Inflammatory macrophage treated with lipopolysaccharide for 1 hour (primary cell): ENCODE data around the gene ACOT7.
"Not testable (repeated sequence)": the region's sequence is repeated elsewhere in the genome, so short reads cannot be mapped to it uniquely, and the experiment has no call there.

ENCODE experiments used
- DNase-seq, 2 donors: peaks; one replicate each; pipeline ENCODE4 v3.0.0-alpha.2; 2020 to 2022

ACOT7 gene

DNA sequence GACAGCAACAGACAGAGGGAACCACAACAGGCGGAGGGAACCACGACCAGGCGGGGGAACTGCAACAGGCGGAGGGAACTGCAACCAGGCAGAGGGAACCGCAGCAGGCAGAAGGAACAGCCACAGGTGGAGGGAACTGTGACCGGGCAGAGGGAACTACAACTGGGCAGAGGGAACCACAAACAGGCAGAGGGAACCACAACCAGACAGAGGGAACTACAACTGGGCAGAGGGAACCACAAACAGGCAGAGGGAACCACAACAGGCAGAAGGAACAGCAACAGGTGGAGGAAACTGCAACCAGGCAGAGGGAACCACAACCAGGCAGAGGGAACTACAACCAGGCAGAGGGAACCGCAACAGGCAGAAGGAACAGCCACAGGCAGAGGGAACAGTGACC lies 85.9 kb downstream of the ACOT7 start:
- not testable (repeated sequence) for DNase-seq

DNA sequence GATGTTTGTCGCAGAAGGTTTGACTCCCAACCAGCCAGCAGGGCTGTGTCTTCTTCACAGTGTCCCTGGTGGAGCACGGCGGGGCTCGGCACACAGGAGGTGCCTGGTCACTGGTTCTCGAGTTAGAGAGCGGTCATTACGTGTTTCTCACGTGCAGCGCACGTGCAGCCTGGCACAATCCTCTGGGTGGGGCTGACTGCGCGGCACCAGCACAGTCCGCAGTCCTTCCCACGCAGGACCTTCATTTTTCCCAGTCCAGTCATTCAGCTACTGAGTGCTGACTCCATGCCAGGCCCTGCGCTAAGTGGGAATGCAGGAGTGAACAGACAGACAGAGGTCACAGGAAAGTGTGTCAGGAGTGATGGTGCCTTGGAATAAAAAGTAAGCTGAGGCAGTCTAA lies 86.5 kb downstream of the ACOT7 start:
- no peak for DNase-seq

DNA sequence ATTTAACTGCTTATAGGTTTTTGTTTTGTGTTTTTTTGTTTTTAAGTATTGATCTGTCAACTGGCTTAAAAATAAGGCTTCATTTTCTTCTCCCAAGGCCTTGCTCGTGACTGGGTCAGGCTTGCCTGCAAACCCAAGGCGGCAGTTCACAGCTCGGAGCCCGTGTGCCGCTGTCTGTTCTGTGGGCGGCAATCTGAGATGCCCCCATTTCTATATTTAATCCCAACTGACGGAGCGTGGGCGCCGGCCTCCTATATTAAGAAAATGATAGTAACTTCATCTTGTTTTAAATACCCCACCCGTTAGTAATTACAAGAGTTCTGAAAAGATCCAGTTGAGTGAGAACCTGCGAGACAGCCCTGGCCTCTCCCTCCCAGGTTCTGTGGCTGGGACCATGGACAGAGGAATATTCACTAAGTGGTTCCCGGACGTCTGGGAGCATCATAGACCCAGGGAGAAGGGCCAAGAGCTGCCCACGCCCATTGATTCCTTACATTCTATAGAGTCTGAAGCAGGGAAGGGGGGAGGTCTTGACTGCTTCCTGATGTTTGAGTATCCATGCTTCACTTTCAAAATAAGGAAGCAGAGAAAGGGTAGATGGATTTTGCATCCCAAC lies 90.1 kb downstream of the ACOT7 start:
- DNase-seq, result no peak

DNA sequence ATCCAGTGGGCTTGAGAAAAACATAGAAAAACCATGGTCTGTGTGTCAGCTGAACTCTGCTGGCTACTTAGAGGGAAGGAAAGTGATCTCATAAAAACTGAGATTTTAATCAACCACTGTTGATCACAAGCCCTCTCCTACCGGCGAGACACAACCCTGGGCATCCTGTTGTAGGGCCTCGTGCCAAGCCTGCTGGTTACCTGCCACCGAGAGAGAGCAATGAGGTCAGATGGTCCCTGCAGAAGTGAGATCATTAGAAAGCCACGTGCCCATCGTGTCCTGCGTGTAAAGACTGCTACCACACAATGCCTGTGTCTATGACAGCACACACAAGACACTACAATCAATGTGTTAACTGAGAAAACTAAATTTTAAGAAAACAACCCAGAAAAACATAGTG lies 91.0 kb downstream of the ACOT7 start:
- no peak for DNase-seq

DNA sequence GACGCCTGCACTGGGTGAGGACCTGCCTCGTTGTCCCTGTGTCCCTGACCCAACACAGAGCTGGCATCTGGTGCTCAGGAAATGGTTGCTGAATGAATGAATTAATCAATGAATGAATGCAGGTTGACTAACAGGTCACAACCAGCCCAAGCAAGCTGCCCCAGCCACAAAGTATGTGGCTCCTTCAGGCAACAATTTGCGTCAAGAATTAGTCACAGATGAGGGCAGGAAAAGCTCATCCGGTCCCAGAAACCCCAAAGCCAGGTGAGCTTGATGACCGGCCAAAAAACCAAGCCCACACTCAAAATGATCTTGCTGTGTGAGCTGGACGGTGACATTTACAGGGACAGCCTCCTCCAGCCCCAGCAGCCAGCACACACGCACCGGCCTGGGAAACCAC lies 92.0 kb downstream of the ACOT7 start:
- DNase-seq, result no peak

DNA sequence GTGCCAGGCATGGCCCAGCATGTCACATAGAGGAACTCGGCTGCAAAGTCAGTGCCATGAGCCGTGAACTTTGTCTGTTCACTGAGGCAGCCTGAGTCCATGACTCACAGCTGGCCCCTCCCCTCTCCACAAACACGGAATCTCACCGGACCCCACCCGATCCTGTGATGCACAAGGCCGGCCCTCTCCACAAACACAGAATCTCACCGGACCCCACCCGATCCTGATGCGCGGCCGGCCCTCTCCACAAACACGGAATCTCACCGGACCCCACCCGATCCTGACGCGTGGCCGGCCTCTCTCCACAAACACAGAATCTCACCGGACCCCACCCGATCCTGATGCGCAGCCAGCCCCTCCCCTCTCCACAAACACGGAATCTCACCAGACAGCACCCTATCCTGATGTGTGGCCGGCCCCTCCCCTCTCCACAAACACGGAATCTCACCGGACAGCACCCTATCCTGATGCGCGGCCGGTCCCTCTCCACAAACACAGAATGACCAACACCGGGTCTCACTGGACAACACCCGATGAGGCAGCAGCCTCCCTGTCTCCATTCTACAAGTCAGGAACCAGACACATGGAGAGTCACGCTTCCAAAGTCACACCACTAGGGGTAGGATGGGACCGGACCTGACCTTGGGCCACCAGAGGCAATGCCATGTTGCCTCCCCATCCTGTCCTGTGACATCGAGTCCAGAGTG lies 93.1 kb downstream of the ACOT7 start:
- DNase-seq, result no peak

DNA sequence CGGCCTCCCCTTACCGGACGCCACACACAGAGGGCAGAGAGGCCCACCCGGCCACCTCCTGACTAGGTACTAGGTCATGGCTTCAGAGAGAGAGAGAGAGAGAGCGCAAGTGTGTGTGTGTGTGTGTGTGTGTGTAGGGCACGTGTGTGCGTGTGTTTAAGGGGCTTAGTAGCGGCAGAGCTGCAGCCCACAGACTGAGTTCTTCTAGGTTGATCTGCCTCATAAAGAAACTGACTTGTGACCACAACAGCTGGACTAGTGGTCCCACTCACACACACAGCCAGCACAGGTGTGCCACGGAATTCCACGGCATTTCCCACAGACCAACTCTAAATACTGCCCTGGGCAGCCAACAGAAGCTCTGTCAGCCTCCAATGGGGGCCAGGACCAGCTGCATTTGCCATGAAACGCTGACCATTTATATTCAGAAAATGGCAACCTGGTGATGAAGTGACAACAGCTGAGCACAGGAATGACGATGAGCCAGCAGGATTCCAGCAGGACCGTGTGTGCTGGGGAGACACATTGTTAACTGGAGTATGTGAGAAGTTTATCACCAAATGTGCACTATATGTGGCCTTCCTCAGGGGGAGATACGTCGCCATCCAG lies 93.9 kb downstream of the ACOT7 start:
- DNase-seq, result no peak

DNA sequence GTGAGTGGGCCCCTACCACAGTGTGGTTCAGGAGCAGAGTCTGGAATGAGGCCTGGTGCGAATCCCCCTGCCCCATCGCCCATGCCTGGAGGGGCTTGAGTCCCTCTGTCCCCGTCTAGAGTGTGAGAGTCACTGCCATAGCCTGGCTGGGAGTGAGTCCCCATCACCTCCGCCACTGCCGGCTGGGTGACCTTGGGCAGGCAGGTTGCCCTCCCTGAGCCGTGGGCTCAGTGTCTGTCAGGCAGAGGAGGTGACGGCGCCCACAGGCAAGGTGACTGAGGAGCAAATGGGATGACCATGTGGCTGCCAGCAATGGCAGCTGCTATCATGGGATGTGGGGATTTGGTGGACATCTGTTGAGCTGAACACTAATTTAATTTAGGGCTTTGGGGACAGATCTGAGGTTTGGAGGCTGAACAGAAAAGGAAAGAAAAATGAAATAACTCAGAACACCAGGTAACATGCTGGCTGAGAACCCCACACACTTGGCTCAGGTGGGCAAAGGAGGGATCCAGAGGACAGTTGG lies 94.6 kb downstream of the ACOT7 start:
- DNase-seq, result no peak

DNA sequence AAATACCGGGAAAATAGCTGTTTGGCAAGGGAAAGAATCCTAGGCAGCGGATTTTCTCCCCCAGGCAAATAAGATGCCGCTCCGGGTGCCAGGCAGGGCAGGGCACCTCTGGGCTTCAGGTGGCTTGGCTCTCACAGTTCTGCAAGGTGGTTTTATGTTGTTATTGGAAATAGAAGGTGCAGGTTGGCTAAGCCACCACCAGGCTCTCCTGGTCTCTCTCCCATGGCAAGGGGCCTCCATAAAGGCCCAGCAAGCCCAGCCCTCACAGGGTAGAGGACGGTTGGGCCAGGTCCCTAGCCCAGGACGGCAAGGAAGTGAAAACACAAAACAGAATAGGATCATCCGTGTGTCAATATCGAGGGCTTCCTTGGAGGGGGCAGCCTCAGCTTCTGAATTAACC lies 95.0 kb downstream of the ACOT7 start:
- no peak for DNase-seq

DNA sequence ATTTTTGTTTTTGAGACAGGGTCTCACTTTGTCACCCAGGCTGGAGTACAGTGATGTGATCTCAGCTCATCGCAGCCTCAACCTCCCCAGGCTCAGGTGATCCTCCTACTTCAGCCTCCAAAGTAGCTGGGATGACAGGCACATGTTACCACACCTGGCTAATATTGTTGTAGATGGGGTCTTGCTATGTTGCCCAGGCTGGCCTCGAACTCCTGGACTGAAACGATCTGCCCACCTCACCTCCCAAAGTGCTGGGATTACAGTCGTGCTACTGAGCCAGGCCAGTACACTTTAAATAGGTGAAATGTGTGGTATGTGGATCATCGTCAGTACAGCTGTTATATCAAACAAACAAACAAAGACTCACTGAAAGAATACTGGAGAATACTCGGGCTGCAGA lies 97.7 kb downstream of the ACOT7 start:
- no peak for DNase-seq

DNA sequence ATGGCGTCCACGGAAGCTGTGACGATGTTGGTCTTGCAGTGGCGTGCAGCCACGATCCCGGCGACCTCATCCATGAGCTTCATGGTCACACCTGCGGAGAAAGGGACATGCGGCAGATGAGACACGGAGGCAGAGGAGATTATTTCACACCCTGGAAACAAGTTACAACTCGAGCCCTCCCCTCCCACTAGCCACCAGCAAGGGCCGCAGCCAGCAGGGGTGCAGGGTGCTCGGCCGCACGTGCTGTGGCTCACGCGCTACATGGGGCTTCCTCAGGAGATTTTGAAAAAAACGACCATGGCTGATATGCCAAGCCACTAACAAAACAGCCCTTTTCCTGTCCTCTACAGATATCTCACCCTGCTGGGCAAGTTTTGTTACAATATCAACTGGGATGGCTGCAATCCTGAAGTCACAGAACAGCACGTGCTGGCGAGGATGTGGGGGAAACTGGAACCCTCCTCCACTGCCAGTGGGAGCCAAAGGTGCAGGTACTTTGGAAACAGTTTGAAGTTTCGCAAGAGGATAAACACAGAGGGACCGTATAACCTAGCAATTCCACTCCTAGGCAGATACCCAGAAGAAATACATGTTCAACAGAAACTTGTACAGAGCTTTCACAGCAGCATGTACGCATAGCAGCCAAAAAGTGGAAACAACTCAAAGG lies 98.5 kb downstream of the ACOT7 start:
- no peak for DNase-seq

DNA sequence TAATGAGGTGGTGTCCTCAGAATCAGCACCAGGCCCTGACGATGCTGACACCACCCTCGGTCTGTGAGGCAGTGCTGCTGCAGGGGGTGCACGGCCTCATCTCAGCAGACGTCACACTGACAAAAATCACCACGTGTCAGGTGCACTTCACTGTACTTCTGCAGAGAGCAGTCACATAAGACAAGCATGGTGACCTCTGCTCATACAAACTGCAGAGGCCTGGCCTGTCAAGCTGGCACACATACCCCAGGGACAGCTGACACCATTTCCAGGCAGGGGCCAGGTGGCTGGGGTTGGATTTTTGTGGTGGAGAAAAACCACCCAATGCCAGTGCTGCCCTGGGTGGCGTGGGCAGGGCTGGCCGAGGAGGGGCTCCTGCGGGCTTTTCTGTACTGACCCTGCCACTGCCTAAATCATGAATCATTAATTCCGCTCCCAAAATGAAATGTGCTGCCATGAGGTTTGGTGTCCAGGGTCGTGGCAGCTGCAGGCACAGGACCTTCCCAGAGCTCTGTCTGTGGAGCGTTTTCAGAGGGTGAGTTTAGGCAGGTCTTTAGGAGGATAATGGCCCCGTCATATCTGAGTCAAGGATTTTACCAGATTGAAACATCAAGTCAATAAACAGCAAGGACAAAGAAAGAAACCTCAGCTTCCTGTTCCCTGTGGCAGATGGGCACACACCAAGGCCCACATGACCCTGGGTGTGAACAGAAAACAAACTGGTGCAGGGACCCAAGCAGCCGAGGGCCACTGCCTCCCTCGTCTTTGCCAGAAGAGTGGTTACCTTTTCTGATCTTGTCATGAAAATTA lies 99.3 kb downstream of the ACOT7 start:
- DNase-seq, result no peak

DNA sequence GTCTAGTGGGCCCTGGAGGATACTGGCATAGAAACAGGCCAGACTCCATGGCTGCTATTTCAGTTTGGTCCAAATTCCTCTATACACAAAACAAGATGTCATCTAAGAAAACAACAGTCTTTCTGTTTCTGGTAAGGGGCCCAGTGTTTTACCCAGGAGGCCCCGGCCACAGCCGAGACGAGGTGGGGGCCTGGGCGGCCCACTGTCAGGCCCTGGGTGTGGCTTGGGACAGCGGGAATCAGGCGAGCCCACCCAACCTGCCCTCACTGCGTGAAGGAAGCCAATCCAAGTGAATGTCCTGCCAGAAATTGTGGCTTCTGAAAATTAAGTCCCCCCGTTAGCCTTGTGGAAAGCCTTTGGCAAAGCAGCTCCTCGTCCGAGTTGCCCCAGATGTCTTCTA lies 101.5 kb downstream of the ACOT7 start:
- DNase-seq, result no peak

DNA sequence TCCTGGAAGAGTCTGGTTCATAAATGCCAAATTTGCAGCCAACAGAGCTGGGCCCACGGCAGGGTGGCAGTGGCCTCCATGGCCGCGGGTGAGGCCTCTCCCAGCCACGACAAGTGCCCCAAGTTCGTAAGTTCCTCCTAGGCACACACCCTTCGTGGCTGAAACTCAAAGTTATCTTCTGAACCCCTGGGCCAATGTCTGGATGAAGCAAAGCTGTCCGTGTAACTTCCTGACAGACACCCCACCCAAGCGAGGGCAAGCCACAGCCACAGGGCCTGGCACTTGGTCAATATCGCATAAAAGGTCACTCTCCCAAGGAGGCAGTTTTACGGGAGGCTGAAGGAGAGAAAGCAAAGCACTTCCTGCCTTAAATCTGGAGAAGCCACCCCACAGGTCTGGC lies 104.9 kb downstream of the ACOT7 start:
- DNase-seq, result no peak

DNA sequence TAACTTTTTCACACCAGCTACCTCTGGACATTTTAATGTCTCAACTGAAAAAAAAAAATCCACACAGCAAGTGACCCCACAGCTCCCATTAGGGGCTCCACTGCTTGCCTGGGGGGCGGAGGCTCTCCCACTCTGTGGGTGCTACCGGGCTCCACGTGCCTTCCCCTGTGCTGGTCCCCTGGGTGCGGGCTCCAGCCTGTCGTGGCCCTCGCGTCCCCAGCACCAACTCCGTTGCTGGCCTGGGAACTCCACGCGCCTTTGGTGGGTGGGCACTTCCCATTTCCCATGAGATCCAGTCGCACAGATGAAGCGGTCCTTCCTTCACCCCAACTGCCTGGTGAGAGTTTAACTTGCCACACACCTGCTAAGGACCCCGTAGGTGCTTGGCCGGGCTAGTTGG lies 105.5 kb downstream of the ACOT7 start:
- no peak for DNase-seq

DNA sequence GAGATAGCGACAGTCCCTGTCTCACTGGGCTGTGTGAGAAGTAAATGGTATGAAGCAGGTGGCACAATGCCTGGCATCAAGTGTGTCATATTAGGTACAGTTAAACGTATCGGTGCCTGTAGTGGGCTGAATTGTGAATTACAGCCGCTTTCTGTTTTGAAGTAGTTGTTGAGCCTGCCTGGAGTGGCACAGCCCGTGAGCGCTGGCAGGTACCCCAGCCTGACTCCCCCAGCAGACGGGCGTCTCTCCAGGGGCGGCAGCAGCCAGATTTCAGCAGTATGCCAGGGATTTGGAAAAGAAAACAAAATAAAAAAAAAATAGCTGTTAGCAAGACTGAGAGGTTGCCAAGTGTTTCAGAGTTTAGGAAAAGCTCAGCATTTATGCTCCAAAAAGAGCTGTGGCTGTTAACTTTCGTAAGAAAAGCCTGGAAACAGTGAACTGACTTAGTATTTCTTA lies 106.1 kb downstream of the ACOT7 start:
- DNase-seq, result no peak

DNA sequence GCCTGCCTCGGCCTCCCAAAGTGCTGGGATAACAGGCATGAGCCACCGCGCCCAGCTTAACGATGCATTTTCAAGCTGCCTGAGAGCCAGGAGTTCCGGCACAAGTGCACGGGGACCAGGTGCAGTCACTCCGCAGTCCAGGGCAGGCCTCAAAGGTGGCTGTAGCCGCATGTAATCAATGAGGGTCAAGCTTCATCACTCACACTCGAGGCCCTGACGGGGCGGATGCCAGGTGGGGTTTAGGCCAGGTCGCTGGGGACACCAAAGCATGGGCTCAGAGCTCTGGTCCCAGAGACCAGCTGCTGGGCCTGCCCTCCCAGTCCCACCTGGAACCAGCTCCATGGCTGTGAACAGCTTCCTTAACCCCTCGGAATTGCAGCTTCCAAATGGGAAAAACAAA lies 106.5 kb downstream of the ACOT7 start:
- DNase-seq, result no peak

DNA sequence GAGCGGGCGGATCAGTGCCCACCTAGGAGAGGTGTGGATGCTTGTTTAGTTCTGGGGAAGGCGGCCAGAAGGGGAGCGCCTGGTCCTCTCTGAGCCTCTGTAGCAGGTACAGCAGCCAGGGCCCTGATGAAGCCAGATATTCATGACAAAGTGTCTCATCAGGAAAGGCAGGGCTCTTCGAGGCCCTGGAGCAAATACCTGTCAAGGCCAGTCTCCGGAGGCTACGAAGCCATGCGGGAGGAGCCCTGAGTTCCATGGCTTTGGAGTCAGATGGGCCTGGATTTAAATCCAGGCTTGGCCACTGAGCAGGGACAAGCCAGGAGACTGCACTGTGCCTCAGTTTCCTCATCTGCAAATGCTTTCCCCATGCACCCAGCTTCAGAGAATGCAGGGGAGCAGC lies 107.3 kb downstream of the ACOT7 start:
- no peak for DNase-seq

DNA sequence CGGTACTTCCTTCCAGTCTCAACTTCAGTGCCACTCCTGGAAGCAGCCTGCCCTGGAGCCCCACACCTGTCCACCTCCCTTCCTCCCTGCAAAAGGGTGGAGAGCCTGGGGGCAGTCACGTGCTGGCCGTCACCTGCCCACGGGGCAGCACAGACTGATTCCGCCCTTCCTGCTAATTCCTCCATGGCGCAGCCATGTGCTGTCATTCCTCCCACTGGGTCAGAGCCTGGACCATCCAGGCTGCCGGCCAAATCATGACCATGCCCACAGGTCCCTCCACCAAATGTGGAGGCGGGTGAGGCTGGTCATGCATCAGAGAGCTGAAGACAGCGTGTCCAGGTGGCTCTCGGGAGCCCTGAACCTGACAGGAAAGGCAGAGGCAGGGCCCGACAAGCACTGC lies 108.2 kb downstream of the ACOT7 start:
- no peak for DNase-seq

DNA sequence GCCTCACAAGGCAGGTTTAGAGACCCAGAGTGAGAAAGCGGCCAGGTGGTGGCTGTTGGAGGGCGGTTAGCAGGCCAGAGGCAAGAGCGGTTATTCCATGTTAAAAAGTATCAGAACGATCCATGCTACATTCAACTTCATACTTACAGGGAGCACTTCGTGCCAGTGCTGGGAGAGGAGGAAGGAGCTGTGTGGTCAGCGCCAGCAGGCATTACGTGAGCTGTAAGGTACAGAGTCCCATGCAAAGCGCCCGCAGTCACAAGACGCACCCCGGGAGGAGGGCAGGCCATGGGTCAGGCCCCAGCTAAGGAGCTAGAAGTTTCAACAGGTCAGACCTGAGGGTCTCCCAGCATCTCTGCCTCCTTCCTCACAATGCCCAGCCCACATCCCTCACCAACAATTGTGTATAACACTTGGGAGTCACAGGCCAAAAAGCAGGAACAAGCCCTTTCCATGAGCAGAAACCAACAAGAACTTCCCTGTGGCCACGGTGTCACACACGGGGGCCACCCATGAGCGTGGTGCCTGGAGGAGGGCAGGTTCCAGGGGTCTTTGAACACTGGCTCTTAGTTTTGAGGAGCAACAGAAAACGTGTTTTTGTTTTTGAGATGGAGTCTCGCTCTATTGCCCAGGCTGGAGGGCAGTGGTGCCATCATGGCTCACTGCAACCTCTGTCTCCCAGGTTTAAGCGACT lies 110.8 kb downstream of the ACOT7 start:
- DNase-seq, result no peak

DNA sequence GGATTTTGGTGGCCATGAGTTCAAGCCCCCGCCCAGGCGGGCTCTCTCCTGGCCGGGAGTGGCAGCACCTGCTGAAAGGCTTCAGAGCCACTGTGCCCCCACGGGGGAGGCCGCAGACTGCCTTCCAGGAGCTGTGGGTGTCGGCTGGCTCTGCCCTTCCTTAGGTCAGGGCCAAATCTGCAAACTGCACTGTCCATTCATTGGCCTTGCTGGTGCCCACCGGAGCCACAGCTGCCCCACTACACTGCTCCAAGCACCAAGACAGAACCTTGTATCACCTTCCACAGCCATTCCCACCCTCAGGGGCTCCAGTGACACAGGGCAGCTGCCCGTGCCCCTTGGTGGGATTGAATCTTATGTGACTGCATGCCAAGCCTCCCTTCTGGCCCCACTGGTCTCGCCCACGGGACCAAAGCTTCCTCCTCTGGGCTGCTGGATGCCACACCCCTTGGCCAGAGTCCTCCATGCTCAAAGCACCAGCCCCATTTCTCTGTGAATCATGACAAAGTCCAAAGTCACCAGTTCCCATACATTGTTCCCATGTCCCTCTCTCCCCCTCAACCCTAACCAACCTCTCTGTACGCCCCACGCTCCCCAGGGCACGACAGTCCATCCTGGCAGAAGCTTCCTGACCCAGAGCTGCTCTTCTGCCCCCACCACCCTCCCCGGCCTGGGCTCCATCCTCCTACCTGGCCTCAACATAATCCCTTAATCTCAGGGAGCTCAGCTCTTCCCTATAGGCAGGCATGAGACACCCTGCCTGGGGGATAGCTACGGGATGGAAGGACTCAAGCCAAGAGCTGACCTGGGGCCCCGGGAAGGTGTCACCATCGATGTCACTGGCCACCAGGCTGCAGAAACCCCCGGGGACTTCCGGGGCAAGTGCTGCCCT lies 111.8 kb downstream of the ACOT7 start:
- peak; percentile 15 to 32 for DNase-seq
